ENCODE measurements around the gene TOP3A.

The TOP3A gene

DNA sequence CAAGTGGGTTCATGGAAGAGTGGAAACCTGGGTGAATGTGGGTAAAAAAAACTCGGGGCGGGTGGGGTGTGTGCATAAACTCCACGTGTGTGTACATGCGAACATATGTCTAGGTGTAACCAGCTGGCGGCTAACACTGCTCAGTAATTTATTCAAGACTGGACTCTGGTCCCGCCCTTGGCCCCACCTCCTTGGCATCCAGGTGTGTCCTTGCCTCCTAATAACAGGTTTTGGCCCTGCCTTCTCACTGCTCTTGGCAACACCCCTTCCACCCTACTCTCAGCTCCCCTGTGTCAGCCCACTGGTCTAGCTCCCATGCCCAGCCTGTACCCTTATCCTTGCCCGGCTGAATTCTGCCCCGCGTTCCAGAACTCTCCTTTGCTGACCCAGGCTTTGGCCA, 64.5 kb downstream of the TOP3A start:
- TF ChIP-seq EZH2 (IDR thresholded peaks at IDR 0.05; ENCODE audit: borderline replicate concordance, low read length), result no peak
- TF ChIP-seq, protein P1, sequence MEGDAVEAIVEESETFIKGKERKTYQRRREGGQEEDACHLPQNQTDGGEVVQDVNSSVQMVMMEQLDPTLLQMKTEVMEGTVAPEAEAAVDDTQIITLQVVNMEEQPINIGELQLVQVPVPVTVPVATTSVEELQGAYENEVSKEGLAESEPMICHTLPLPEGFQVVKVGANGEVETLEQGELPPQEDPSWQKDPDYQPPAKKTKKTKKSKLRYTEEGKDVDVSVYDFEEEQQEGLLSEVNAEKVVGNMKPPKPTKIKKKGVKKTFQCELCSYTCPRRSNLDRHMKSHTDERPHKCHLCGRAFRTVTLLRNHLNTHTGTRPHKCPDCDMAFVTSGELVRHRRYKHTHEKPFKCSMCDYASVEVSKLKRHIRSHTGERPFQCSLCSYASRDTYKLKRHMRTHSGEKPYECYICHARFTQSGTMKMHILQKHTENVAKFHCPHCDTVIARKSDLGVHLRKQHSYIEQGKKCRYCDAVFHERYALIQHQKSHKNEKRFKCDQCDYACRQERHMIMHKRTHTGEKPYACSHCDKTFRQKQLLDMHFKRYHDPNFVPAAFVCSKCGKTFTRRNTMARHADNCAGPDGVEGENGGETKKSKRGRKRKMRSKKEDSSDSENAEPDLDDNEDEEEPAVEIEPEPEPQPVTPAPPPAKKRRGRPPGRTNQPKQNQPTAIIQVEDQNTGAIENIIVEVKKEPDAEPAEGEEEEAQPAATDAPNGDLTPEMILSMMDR (IDR thresholded peaks at IDR 0.05; ENCODE audit: low read length), result no peak
- Histone ChIP-seq H3K4me2 (ENCODE audit: low read length) (no peak overlapping the region), H3K79me2 (ENCODE audit: insufficient read depth, low read length) (no peaks in the 10 kb centered on the region), H3K36me3 (ENCODE audit: insufficient read depth, low read length) (peaks cover 82% of the 10 kb centered on the region), H3K27me3 (ENCODE audit: insufficient read depth, low read length) (no peaks in the 10 kb centered on the region), H3K9ac (ENCODE audit: low read length) (no peak overlapping the region), H3K4me3 (ENCODE audit: low read depth, low read length, poor library complexity, severe bottlenecking) (no peak overlapping the region), H3K4me1 (ENCODE audit: insufficient read depth, low read length, severe bottlenecking) (no peaks in the 10 kb centered on the region), H2AFZ (ENCODE audit: low read length) (no peak overlapping the region), H3F3A (ENCODE audit: insufficient read depth, low read length) (no peaks in the 10 kb centered on the region), H3K9me3 (ENCODE audit: low read length) (no peaks in the 10 kb centered on the region), H4K20me1 (ENCODE audit: insufficient read depth, low read length) (no peaks in the 10 kb centered on the region), H3K9me2 (ENCODE audit: low read depth, low read length) (no peaks in the 10 kb centered on the region), H3K27ac (ENCODE audit: low read depth, low read length, poor library complexity, severe bottlenecking) (no peak overlapping the region)

- H3K9me2 ChIP-seq (ENCODE audit: low read depth, low read length), result no peaks in the 10 kb centered on the region
- H3K79me2 ChIP-seq (ENCODE audit: insufficient read depth, low read length), result no peaks in the 10 kb centered on the region
- H2AFZ ChIP-seq (ENCODE audit: low read length), result no peak overlapping the region
- H4K20me1 ChIP-seq (ENCODE audit: insufficient read depth, low read length), result no peaks in the 10 kb centered on the region
- H3K9ac ChIP-seq (ENCODE audit: low read length), result no peak overlapping the region
- H3K4me3 ChIP-seq (ENCODE audit: low read depth, low read length, poor library complexity, severe bottlenecking), result no peak overlapping the region
- no peak overlapping the region for H3K27ac ChIP-seq (ENCODE audit: low read depth, low read length, poor library complexity, severe bottlenecking)
- no peaks in the 10 kb centered on the region for H3K27me3 ChIP-seq (ENCODE audit: insufficient read depth, low read length)
- H3K9me3 ChIP-seq (ENCODE audit: low read length), result no peaks in the 10 kb centered on the region
- TF ChIP-seq, protein P1 (IDR thresholded peaks at IDR 0.05; ENCODE audit: low read length), result no peak
- no peak for TF ChIP-seq EZH2 (IDR thresholded peaks at IDR 0.05; ENCODE audit: borderline replicate concordance, low read length)
- peaks cover 73% of the 10 kb centered on the region for H3K36me3 ChIP-seq (ENCODE audit: insufficient read depth, low read length)
- no peaks in the 10 kb centered on the region for H3K4me1 ChIP-seq (ENCODE audit: insufficient read depth, low read length, severe bottlenecking)
- no peak overlapping the region for H3K4me2 ChIP-seq (ENCODE audit: low read length)
- no peaks in the 10 kb centered on the region for H3F3A ChIP-seq (ENCODE audit: insufficient read depth, low read length)
Measured at GRCh38 chr17:18248811-18249210, 66.0 kb downstream of the TOP3A start.

DNA sequence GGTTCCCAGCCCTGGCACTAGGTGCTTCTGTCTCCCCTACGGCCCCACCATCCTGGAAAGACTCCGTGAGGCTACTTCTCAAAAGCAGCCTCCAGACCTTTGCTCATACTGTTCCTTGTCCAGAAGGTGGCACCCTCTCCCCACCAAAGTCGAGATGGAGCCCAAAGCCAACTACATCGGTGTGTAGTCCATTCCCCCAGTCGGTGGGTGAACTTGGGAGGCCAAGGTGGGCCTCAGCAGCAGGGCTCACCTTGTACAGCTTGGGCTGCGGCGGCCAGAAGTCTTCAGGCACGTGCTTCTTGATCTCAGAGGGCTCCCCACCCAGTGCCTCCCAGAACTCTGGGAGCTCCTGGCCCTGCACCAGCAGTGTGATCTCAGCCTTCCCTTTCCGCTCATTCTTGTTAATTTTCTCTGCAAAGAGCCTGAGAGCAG, 66.5 kb downstream of the TOP3A start:
- no peak overlapping the region for H3K9ac ChIP-seq (ENCODE audit: low read length)
- no peak overlapping the region for H3K4me2 ChIP-seq (ENCODE audit: low read length)
- no peak overlapping the region for H2AFZ ChIP-seq (ENCODE audit: low read length)
- H3K4me3 ChIP-seq (ENCODE audit: low read depth, low read length, poor library complexity, severe bottlenecking), result no peak overlapping the region
- no peaks in the 10 kb centered on the region for H3F3A ChIP-seq (ENCODE audit: insufficient read depth, low read length)
- H3K36me3 ChIP-seq (ENCODE audit: insufficient read depth, low read length), result peaks cover 68% of the 10 kb centered on the region
- H3K79me2 ChIP-seq (ENCODE audit: insufficient read depth, low read length), result no peaks in the 10 kb centered on the region
- H3K9me3 ChIP-seq (ENCODE audit: low read length), result no peaks in the 10 kb centered on the region
- no peak for TF ChIP-seq EZH2 (IDR thresholded peaks at IDR 0.05; ENCODE audit: borderline replicate concordance, low read length)
- TF ChIP-seq, protein P1 (IDR thresholded peaks at IDR 0.05; ENCODE audit: low read length), result peak; percentile 82
- no peaks in the 10 kb centered on the region for H4K20me1 ChIP-seq (ENCODE audit: insufficient read depth, low read length)
- H3K4me1 ChIP-seq (ENCODE audit: insufficient read depth, low read length, severe bottlenecking), result no peaks in the 10 kb centered on the region
- no peaks in the 10 kb centered on the region for H3K9me2 ChIP-seq (ENCODE audit: low read depth, low read length)
- H3K27ac ChIP-seq (ENCODE audit: low read depth, low read length, poor library complexity, severe bottlenecking), result no peak overlapping the region
- H3K27me3 ChIP-seq (ENCODE audit: insufficient read depth, low read length), result no peaks in the 10 kb centered on the region
